HCT116 (cell line): ENCODE measurements around the gene KLHL35. TPM values are rescaled to one million over a fixed set of nuclear protein-coding genes. Genes with fewer than 3 reads are reported as not detected.

Source experiments
- ATAC-seq: fragments of 200-7000 bp; cut with Tn5 transposase; 2 replicates; pipeline ENCODE4 v1.9.1; 2020; ENCODE audit warnings: mild to moderate bottlenecking, moderate library complexity
- BruUV-seq: library from RNA; stranded (reverse); fragments of 400-500 nt; replicated peaks from 2 replicates; lab custom pipeline; 2021; lab: Mats Ljungman, UMichigan
- CTCF ChIA-PET: fragments of 300-600 bp; sonication (Branson Sonifier 250); formaldehyde crosslinking; loops from one replicate; lab custom pipeline; 2021; ENCODE audit warnings: antibody characterized with exemption; lab: Charles Lee
- POLR2A ChIA-PET: fragments of 300-600, 350-600 bp; sonication (Branson Sonifier 250); formaldehyde crosslinking; loops from one replicate; lab custom pipeline; 2021; ENCODE audit warnings: antibody characterized with exemption; lab: Charles Lee
- RAD21 ChIA-PET, 2 experiments: fragments of 300-600 bp; sonication (Branson Sonifier 250); formaldehyde crosslinking; loops; one replicate each; lab custom pipeline; 2023; ENCODE audit warnings: low total read pairs in 2 of 2; ENCODE audit not compliant: uncharacterized antibody in 2 of 2, unreplicated experiment in 2 of 2, low non-redundant PET in 1 of 2; lab: Charles Lee
- DNase-seq: peaks from one replicate; pipeline ENCODE4 v3.0.0-alpha.2; 2010; ENCODE audit warnings: low read depth, low spot score
- H2AFZ ChIP-seq: fragments of 200-600 bp; shearing (Covaris generic), sonication (generic); 2 replicates; pipeline ENCODE4 v1.6.1; 2017; ENCODE audit warnings: low read depth, mixed run types, mixed read lengths, antibody characterized with exemption, low read length; ENCODE audit not compliant: poor library complexity, severe bottlenecking
- H3K27ac ChIP-seq: 2 replicates; pipeline ENCODE4 v1.5.1; 2012; ENCODE audit warnings: low read depth, low read length
- H3K27me3 ChIP-seq: fragments of 200-600 bp; sonication (generic); 2 replicates; pipeline ENCODE4 v1.6.1; 2016; ENCODE audit warnings: mixed run types, low read length, mixed read lengths; ENCODE audit not compliant: insufficient read depth
- H3K36me3 ChIP-seq, 2 experiments: fragments of 200-500 bp in 1 of 2; fragments of 200-600 bp in 1 of 2; sonication (Bioruptor generic) in 1 of 2; sonication (generic) in 1 of 2; 2 replicates each; pipeline versions ENCODE4 v1.5.1 to v1.6.1; 2014 to 2016; ENCODE audit warnings: low read length in 2 of 2, inconsistent platforms in 1 of 2, mixed read lengths in 1 of 2, mixed run types in 1 of 2; ENCODE audit not compliant: insufficient read depth in 2 of 2, control insufficient read depth in 1 of 2
- H3K4me1 ChIP-seq, 2 experiments: fragments of 200-600 bp in 1 of 2; sonication (generic) in 1 of 2; 2 replicates each; pipeline versions ENCODE4 v1.5.1 to v1.6.1; 2012 to 2017; ENCODE audit warnings: low read length in 2 of 2, inconsistent platforms in 1 of 2, mild to moderate bottlenecking in 1 of 2, mixed read lengths in 1 of 2, mixed run types in 1 of 2, moderate library complexity in 1 of 2; ENCODE audit not compliant: insufficient read depth in 2 of 2, control insufficient read depth in 1 of 2
- H3K4me2 ChIP-seq: fragments of 200-600 bp; sonication (generic); 2 replicates; pipeline ENCODE4 v1.6.1; 2017; ENCODE audit warnings: mixed run types, low read length, mixed read lengths
- H3K4me3 ChIP-seq, 2 experiments: fragments of 200-600 bp in 1 of 2; sonication (generic) in 1 of 2; replicated peaks in 1 of 2; 2 replicates each; pipeline ENCODE4 v1.5.1; 2011 to 2016; ENCODE audit warnings: low read length in 2 of 2, control low read depth in 1 of 2, low read depth in 1 of 2, mild to moderate bottlenecking in 1 of 2, mixed read lengths in 1 of 2, mixed run types in 1 of 2
- H3K79me2 ChIP-seq: fragments of 200-600 bp; sonication (generic); 2 replicates; pipeline ENCODE4 v1.6.1; 2017; ENCODE audit warnings: mild to moderate bottlenecking, mixed run types, low read length, moderate library complexity, mixed read lengths; ENCODE audit not compliant: insufficient read depth
- H3K9ac ChIP-seq: fragments of 200-600 bp; sonication (generic); 2 replicates; pipeline ENCODE4 v1.6.1; 2016; ENCODE audit warnings: low read length, mixed read lengths
- H3K9me2 ChIP-seq: fragments of 200-600 bp; sonication (generic), shearing (Covaris generic); 2 replicates; pipeline ENCODE4 v1.6.1; 2017; ENCODE audit warnings: mixed run types, mild to moderate bottlenecking, moderate library complexity; ENCODE audit not compliant: insufficient read depth
- H3K9me3 ChIP-seq, 2 experiments: fragments of 200-500 bp in 1 of 2; fragments of 200-600 bp in 1 of 2; sonication (Bioruptor generic) in 1 of 2; sonication (generic) in 1 of 2; 2 replicates each; pipeline ENCODE4 v1.6.1; 2014 to 2017; ENCODE audit warnings: low read length in 2 of 2, mixed read lengths in 2 of 2, inconsistent platforms in 1 of 2, low read depth in 1 of 2, mild to moderate bottlenecking in 1 of 2, mixed run types in 1 of 2, moderate library complexity in 1 of 2; ENCODE audit not compliant: control insufficient read depth in 1 of 2, insufficient read depth in 1 of 2
- H4K20me1 ChIP-seq: fragments of 200-600 bp; sonication (generic), shearing (Covaris generic); 2 replicates; pipeline ENCODE4 v1.6.1; 2017; ENCODE audit warnings: mixed run types, mild to moderate bottlenecking, moderate library complexity; ENCODE audit not compliant: insufficient read depth
- SP1 ChIP-seq: IDR thresholded peaks from 2 replicates; pipeline ENCODE4 v1.6.1; 2012; ENCODE audit warnings: low read depth
- intact Hi-C: fragments of 100-400 bp; cut with micrococcal nuclease; formaldehyde crosslinking; loops from 2 replicates; pipeline ENCODE4 v1.10.0; 2022
- total RNA-seq: library from RNA; stranded (reverse); gene quantifications from one replicate; pipeline ENCODE4 v1.2.1, GENCODE V29; 2021; ENCODE audit not compliant: unreplicated experiment

Gene KLHL35
- total RNA-seq, 1 experiment from 2014 or later: 1.7 TPM

GRCh38 chr11:75373201-75373600 lies 59.8 kb downstream of the KLHL35 start:
- no peak for TF ChIP-seq SP1
- no peak overlapping the region for H3K4me2 ChIP-seq
- ATAC-seq: no peak
- RAD21 ChIA-PET: no interaction called here
- POLR2A ChIA-PET: no interaction called here
- H3K27me3 ChIP-seq: no peaks in the 10 kb centered on the region
- H3K79me2 ChIP-seq: no peaks in the 10 kb centered on the region
- intact Hi-C loops: no loop called here
- no peaks in the 10 kb centered on the region for H3K36me3 ChIP-seq
- no peak overlapping the region for H2AFZ ChIP-seq
- no peaks in the 10 kb centered on the region for H3K9me3 ChIP-seq
- CTCF ChIA-PET: no interaction called here
- peaks cover 12 to 21% of the 10 kb centered on the region in 2 experiments for H3K4me1 ChIP-seq
- H4K20me1 ChIP-seq: no peaks in the 10 kb centered on the region
- no TSS peak for BruUV-seq
- H3K9me2 ChIP-seq: no peaks in the 10 kb centered on the region
- H3K4me3 ChIP-seq: no peak overlapping the region
- H3K27ac ChIP-seq: no peak overlapping the region
- no peak for DNase-seq
- no peak overlapping the region for H3K9ac ChIP-seq

Other genes with a start within 250 kb of the KLHL35 start
- 0.12 TPM for gene TPBGL, start 192.4 kb downstream of the KLHL35 start, total RNA-seq
- gene ARRB1, start 81.5 kb downstream of the KLHL35 start, total RNA-seq: 24.2 TPM
- gene RPS3, start 33.7 kb downstream of the KLHL35 start, total RNA-seq: 4,109 TPM
- 27.5 TPM for gene GDPD5, start 92.7 kb upstream of the KLHL35 start, total RNA-seq
- 84.9 TPM for gene SERPINH1, start 129.1 kb upstream of the KLHL35 start, total RNA-seq
- not detected for gene MAP6, start 235.8 kb upstream of the KLHL35 start, total RNA-seq